ENCODE results near the gene BGN.

Gene BGN

GRCh38 chrX:153486171-153486570 is 8.6 kb upstream of the BGN start:
- DNase-seq = no peak

DNA sequence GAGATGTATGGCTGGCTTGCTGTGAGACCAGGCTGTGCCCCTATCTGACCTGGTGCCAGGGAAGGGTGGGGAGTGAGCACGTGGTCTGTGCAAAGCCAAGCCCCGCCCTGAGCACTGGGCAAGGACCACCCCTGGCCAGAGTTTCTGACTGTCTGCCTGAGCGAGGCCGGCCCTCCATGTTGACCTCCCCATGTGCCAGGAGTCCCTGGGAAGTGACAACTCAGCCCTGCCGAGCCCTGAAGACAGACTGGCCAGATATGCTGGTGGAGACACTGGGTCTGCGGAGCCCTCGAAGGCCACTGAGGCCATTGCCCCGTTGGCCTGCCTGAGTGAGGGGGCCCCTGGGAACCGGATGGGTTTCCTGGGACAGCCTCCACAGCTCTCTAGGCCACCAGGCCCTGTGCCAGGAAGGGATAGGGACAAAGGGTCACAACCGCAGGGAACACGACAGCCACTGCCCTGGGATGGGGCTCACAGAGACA is 7.1 kb upstream of the BGN start:
- DNase-seq = no peak

DNA sequence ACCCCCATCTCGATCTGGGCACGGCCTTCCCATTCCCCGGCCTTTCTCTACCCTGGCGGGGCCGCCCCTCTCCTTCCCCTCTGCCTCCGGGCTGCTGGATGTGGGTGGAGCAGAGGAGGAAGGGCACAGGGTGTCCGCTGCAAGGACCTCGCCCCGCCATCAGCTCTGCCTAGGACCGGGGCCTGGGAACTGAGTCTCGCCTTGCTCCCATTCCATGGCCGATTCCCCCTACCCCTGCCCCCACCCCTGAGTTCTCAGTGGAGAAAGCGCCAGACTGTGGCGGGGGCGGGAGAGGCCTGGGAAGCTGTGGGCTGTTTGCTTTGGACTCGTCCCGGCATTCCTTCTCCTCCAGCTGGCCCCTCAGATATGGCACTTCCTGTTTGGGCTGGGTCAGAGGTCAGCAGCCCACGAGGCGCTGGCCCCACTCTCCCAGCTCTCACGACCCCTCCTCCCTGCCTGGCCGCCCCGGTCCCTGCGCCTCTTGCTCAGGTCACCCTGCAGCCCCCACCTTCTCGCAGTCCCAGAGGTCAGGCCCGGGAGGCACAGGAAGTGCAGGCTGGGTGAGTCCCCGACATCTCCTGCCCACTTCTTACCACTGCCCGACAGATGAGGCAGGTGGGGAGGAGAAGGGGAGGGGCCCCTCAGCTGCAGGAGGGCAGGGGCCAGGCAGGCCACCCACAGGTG is 6.4 kb upstream of the BGN start:
- no peak for DNase-seq

GRCh38 chrX:153490217-153490930 is 4.4 kb upstream of the BGN start:
- DNase-seq = no peak

DNA sequence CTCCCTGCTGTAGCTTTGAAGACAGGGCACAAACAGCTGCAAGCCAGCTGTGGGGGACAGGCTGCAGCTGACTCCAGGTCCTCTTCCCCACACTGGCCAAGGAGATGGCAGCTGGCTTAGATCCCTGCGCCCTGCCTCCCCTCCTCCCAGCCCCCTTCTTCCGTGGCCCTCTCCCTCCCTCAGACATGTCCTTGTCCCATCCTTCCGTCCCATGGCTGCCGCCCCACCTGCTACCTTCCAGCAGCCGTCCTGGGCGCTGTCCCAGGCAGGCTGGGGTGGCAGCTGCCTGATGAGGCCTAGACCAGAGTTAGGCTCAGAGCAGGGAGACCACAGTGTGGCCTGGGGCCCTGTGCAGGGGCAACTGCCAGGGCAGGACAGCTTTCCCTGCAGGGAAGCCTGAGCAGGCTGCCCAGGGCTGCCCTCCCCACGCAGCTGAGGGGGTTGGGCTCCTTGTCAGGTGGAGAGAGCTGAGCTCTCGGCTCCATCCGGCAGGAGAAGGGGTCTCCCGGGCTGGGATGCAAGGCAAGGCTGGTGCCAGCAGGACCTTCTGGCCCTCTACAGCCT is 3.3 kb upstream of the BGN start:
- DNase-seq = no peak

DNA sequence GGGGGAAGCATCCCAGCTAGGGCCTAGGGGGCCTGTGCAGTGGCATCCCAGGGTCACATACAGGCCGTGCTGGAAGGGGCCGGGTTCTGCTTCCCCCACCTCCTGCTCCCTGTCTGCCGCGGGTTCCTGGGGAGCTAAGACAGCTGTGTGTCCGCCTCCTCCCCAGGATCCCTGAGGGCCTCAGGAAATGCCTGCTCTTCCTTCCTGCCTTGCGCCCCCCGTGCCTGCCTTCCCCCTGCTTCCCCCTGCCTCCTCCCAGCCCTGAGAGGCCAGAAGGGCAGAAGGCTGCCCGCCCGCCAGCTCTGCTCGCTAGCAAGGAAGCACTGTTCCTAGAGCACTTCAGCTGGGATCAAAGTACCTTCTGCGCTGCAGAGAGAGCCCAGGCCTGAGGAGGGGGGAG is 2.9 kb upstream of the BGN start:
- no peak for DNase-seq

DNA sequence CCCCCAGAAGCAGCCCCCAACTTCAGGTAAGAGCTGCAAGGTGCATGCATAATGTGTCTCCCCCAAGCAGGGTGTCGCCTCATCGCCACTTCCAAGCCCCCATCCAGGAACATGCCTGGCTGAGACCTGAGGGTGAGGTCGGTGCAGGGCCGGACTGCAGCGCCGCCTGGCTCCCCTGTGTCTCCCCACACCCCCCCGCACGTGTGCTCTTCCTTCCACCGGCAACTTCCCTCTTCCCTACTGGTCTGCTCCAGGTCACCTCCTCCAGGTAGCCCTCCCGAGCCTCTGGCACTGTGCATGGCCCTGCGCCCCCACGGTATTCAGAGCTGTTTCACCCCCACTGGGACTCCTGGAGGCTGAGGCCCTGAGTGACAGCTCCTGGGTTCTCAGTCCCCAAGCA is 2.2 kb upstream of the BGN start:
- DNase-seq = no peak

- DNase-seq = no peak
These were observed 1.7 kb upstream of the BGN start for GRCh38 chrX:153493085-153493484.

- no peak for DNase-seq
These were observed 719 bp upstream of the BGN start for GRCh38 chrX:153494061-153494460.

GRCh38 chrX:153495362-153495751 is 577 bp downstream of the BGN start:
- DNase-seq = no peak

DNA sequence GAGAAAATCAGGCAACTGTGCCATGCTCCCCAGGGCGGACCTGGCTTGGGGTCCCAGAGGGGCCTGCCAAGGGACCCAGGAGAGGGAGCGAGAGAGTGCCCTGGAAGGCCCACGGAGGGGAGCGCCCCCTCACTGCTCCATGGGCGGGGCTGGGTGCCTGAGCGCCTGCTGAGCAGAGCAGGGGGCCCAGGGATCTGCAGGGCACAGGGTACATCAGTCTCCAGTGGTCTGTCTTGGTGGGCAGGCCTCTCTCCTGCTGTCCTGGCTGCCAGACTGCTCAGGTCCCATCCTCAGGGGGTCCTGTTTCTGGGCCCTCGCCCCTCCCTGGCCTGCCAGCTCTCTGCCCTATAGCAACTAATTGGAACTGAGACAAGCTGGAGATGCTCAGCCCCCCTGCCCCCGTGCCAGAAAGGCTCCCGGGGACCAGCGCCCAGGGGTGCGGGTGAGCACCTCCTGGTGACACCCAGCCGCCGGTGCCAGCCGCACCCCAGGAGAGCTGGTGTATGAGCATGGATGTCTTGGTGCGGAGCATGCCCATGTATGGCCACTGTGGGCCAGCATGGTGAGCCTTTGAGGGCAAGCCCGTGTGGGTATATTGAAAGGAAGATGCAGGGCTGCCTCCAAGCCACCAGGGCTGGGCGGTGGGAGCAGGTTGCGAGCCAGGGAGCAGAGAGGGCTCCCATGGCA is 1.3 kb downstream of the BGN start:
- DNase-seq = no peak

- DNase-seq = no peak
These were observed 1.8 kb downstream of the BGN start for GRCh38 chrX:153496590-153496959.

DNA sequence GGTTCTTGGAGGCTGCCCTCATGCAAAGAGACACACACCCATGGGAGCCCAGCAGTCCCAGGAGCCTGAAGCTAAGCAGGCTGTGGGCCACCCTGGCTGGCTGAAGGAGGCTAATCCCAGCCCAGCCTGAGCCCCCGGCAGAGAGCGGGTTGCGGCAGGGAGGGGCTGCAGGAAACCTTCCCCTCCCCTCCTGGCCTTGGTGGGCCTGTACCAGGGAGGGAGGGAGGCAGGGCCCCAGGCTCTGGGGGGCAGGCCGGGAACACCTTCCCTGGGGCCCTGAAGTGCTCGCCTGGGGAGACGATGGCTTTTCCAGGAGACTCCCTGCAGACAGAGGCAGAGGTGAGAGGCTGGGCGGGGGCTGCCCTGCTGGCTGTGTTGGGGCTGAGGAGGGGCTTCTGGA is 3.7 kb downstream of the BGN start:
- no peak for DNase-seq

DNA sequence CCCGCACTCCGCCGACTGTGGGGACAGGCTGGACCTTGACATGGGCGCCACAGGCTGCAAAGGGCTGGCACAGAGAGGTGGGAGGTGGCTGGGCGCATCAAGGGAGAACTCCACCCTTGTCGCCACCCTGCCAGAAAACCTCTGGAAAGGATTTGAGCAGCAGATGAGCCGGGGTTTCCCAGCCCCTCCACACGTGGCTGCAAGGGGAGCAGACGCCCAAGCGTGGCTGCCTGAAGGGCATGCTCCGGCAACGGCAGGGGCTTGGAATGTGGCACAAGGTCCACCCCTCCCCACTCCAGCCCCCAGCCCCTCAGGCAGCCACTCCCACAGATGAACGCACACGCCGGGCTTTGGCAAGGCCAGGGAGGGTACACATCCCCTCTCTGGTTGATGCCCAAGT is 4.6 kb downstream of the BGN start:
- DNase-seq = no peak

- DNase-seq = no peak
These were observed 5.1 kb downstream of the BGN start for GRCh38 chrX:153499876-153500275.

DNA sequence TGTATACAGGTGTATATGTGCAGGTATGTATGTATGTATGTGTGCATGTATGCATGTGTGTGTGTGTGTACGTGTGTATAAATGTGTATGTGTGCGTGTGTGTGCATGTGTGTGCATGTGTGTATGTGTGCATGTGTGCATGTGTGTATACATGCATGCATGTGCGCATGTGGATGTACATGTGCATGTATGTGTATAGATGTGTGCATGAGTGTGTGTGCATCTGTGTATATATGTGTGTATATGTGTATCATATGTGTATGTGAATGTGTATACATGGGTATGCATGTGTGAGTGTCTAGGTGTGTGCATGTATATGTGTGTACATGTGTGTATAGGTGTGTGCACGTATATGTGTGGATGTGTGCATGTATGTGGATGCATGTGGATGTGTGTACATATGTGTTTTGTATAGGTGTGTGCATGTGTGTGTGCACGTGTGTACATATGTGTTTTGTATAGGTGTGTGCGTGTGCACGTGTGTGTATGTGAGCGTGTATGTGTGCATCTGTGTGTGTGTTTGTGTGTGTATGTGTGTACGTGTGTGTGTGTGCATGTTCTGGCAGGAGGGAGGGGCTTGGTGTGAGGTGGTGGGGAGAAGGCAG is 6.0 kb downstream of the BGN start:
- DNase-seq = no peak

DNA sequence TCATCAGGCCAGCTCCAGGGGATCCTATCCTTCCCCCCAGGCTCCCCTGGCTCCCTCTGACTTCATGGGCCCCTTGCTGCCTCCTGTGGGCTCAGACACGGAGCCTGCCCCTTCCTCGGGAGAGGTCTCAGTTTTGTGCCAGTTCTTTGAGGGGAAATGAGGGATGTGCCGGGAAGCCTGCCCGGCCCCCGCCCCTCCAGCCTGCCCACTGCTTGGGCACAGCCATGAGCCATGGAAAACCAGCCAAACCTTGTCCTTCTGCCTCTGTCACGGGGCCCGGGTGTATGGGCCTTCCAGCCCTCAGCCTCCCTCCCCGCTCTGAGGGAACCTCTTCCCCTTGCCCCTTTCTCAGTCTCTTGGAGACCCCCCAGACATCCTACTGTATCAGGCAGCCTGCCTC is 6.8 kb downstream of the BGN start:
- no peak for DNase-seq

DNA sequence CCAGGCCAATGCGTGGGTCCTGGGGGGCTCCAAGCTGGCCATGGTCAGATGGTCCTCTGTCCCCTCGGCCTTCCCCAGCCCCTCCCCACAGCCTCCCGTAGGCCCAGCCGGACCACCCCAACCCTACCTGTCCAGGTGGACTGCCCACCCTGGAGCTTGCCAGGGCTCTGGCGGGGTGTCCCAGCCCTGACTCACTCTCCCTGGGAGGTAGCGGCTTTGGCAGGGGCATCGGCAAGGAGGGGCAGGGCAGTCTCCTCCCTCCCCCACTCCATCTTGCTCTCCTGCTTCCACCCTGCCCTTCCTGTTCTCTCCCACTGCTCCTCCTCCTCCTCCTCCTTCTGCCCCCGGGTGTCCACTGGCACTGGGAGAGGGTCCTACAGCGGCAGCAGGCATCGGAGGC is 7.4 kb downstream of the BGN start:
- DNase-seq = no peak

- DNase-seq = no peak
These were observed 8.0 kb downstream of the BGN start for GRCh38 chrX:153502796-153503195.

- DNase-seq = no peak
These were observed 9.8 kb downstream of the BGN start for GRCh38 chrX:153504445-153505016.

- no peak for DNase-seq
These were observed 10.6 kb downstream of the BGN start for GRCh38 chrX:153505361-153505760.

GRCh38 chrX:153507484-153508178 is 12.9 kb downstream of the BGN start:
- peak; percentile 68 for DNase-seq

Data from stimulated activated naive CD4-positive, alpha-beta T cell treated with Interleukin-2 at 50 U/mL for 16 hours (primary cell).